ENCODE data around the gene DNALI1. TPM values are rescaled to one million over a fixed set of nuclear protein-coding genes. Genes with fewer than 3 reads are reported as not detected.

DNALI1 gene
- 0.41 TPM in 1 of 2 replicates, not detected in the other for total RNA-seq (2014; rRNA removed; shearing (Covaris generic))

GRCh38 chr1:37556712-37557196, at the start of gene DNALI1:
Gene DNALI1, plus strand, starts transcription at chr1:37556940. Its CDS starts 55 bp downstream, at chr1:37556995.

GRCh38 chr1:37514350-37515184, 42.2 kb upstream of the DNALI1 start, which contains the start of gene MEAF6:
Gene MEAF6, minus strand, starts transcription at chr1:37514766. Its CDS starts 20 bp downstream, at chr1:37514746.

GRCh38 chr1:37553927-37554808, 2.6 kb upstream of the DNALI1 start, which contains the start of gene SNIP1:
Gene SNIP1, minus strand, starts transcription at chr1:37554293. Its CDS starts 64 bp downstream, at chr1:37554229.

GRCh38 chr1:37595440-37596181, 38.9 kb downstream of the DNALI1 start, which contains the start of gene GNL2:
Gene GNL2, minus strand, starts transcription at chr1:37595937. Its CDS starts 115 bp downstream, at chr1:37595822.

Small RNA genes lying within 50 kb of the gene (small RNA-seq; reads per million reads assigned to genes)
- not detected for gene AL034379.1

Other genes starting within 250 kb of the DNALI1 start
- 14.9 and 16.8 TPM in 2 replicates for gene ZC3H12A, start 82.4 kb upstream of the DNALI1 start, total RNA-seq (2014; rRNA removed; shearing (Covaris generic))
- 100 and 101 TPM in 2 replicates for gene MEAF6, start 42.2 kb upstream of the DNALI1 start, total RNA-seq (2014; rRNA removed; shearing (Covaris generic))
- 24.8 and 28.9 TPM in 2 replicates for gene SNIP1, start 2.6 kb upstream of the DNALI1 start, total RNA-seq (2014; rRNA removed; shearing (Covaris generic))
- gene GNL2, start 39.0 kb downstream of the DNALI1 start, total RNA-seq (2014; rRNA removed; shearing (Covaris generic)): 158 and 171 TPM in 2 replicates
- not detected in 2 replicates for gene RSPO1, start 78.0 kb downstream of the DNALI1 start, total RNA-seq (2014; rRNA removed; shearing (Covaris generic))
- 18.6 and 24.2 TPM in 2 replicates for gene CDCA8, start 135.6 kb downstream of the DNALI1 start, total RNA-seq (2014; rRNA removed; shearing (Covaris generic))
- gene EPHA10, start 208.2 kb downstream of the DNALI1 start, total RNA-seq (2014; rRNA removed; shearing (Covaris generic)): not detected in 2 replicates
- gene MANEAL, start 236.9 kb downstream of the DNALI1 start, total RNA-seq (2014; rRNA removed; shearing (Covaris generic)): 18.6 and 19.4 TPM in 2 replicates